NK-92 (cell line): ENCODE results near the gene EPM2A.

Experiments used
- DNase-seq: peaks from one replicate; lab custom pipeline; 2025; ENCODE audit not compliant: unreplicated experiment; lab: John Stamatoyannopoulos, UW

EPM2A gene

DNA sequence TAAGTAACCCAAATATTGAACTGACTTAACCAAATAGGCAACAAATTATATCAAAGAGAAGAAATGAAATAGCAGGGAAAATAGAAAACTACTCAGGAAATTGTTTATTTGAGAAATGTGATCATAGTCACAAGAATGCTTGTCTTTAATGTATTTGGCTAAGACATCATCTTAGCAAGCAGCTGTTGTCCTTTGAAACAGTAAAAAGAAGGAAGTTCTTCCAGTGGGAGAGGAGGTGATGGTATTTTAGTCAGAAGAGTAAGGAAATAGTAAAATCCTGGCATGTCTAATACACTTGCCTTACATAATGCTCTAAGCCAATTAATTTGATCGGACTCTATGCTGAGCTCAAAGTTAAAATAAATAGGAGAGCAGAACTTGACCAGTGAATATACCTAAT, 126.5 kb downstream of the EPM2A start:
- no peak for DNase-seq

DNA sequence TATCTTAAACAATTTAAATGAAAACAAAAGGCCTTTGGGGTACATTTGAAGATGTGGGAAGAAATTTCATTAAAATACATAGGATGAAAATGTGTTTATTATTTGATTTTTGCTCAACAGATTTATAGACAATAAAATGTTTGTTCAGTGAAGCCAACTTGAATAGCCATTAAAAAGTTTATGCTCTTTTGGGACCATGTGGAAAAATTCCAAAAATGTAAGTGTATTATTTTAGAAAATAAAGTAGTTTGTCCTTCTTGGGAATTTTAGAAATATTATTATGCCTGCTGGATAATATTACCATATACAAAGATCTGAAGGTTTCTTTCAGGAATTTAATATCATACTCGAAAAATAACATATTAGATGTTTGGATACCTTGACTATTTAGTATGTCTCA, 131.3 kb downstream of the EPM2A start:
- no peak for DNase-seq

GRCh38 chr6:145603424-145603833, 131.9 kb downstream of the EPM2A start:
- no peak for DNase-seq

- DNase-seq = no peak
Measured at GRCh38 chr6:145602726-145603326, 132.5 kb downstream of the EPM2A start.

- no peak for DNase-seq
Measured at GRCh38 chr6:145601397-145601796, 133.9 kb downstream of the EPM2A start.

DNA sequence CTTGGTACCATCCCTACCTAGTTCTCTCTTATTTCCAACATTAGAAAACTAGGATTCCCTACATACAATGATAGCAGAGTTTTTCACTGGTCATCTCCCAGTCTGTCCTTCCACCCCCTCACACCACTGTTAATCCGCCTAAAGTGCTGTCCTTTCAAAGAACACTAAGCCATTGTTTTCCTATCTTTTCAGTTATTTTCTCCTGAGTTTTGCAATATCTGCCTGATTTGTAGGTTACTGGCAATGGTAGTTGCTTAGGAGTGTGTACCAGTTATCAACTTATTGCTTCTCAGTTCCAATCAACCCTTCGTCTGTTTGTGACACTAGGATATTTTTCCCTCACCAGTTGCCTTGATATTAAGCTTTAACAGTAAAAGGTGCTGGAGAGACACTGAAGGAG, 135.0 kb downstream of the EPM2A start:
- no peak for DNase-seq

DNA sequence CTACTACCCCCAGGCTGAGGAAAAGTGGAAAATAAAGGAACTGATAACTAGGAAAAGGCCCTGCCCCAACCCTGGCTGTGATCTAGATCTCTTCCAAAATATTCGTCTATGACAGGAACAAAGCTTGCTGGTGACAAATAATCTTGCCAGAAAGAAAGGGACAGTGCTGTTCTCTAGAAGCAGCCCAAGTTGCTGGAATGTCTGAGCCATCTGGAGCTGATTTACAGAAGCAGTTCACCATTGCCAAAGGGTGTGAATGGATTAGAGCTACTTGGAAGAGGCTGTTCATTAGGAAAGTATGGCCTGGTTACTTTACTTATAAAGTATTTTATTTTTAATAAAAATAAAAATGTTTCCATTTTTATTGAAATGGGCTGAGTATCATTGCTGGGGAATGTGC, 146.3 kb downstream of the EPM2A start:
- DNase-seq = no peak

GRCh38 chr6:145587334-145587733, 148.0 kb downstream of the EPM2A start:
- no peak for DNase-seq

DNA sequence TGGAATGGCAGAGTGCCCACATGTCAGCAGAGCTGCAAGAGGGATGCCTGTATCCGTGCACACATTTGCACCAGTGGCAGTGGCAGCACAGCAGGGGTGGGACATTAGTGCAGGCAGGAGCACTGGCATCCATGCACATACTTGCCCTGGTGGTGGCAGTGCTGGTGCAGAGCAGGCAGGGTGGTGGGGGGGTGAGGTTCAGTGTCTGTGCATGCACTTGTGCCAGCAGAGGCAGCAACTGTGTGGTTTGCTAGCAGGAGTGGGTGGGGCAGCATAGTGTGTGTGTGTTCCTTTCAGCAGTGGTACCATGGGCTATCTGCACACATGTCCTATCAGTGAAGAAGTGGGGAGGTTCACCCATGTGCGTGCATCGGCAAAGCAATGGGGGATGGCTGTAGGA, 151.6 kb downstream of the EPM2A start:
- DNase-seq = no peak
